DND-41 (cell line): ENCODE results near the gene SERPIND1.

Experiments
- CTCF ChIP-seq: IDR thresholded peaks from 2 replicates; pipeline ENCODE4 v1.5.1; 2012; ENCODE audit warnings: borderline replicate concordance, low read length, moderate library complexity, mild to moderate bottlenecking; ENCODE audit not compliant: poor library complexity, severe bottlenecking; ENCODE audit errors: extremely low read depth
- EZH2 ChIP-seq: IDR thresholded peaks from 3 replicates; pipeline ENCODE4 v1.6.1; 2012; ENCODE audit warnings: borderline replicate concordance, low read depth, mild to moderate bottlenecking, moderate library complexity, low read length, inconsistent platforms; ENCODE audit not compliant: severe bottlenecking

- peak; percentile 78 for TF ChIP-seq CTCF
- no peak for TF ChIP-seq EZH2
Observed at GRCh38 chr22:20741634-20742581, 32.0 kb upstream of the SERPIND1 start.
